ENCODE measurements around the gene CIAO1. TPM values are rescaled to one million over a fixed set of nuclear protein-coding genes. Genes with fewer than 3 reads are reported as not detected.

The CIAO1 gene
- total RNA-seq, 1 donor = 126 TPM

DNA sequence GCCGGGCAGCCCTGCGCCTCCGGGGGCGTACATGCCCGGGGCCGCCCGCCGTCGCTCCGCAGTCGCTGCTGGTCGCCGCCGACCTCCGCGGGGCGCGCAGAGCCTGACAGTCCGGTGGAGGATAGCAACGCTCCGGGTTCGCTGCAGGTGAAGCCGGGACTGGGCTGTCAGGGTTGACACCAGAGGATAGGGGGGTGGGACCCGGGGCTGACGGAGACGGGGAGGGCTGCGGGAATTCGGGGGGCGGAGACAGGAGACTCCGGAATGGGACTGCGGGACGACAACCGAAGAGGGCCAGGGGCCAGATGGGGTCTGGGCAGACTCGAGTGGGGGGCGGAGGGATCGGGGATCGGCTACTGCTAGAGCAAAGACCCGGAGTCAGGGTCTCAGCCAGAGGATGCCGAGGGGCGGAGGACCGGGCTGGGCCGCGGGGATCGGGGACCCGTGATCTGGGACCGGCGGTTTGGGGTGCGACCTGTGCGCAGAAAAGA is 631 bp upstream of the CIAO1 start:
- Histone ChIP-seq H3K4me1 (ENCODE audit: insufficient read depth, low read length) (peaks cover 55% of the 10 kb centered on the region), H3K36me3 (ENCODE audit: insufficient read depth, low read length) (peaks cover 38% of the 10 kb centered on the region), H2AFZ (ENCODE audit: low read length) (peak overlapping the region; percentile 90), H3K4me3 (ENCODE audit: insufficient read depth, low read length) (peak overlapping the region; percentile 98), H3K4me2 (ENCODE audit: insufficient read depth, low read length) (peak overlapping the region; percentile 96), H3K9me3 (ENCODE audit: low read depth, low read length) (no peaks in the 10 kb centered on the region), H3K27ac (ENCODE audit: low read depth, low read length) (peak overlapping the region; percentile 87), H4K20me1 (ENCODE audit: insufficient read depth, low read length) (peaks cover 44% of the 10 kb centered on the region), H3K79me2 (ENCODE audit: insufficient read depth, low read length) (peaks cover 78% of the 10 kb centered on the region), H3K27me3 (ENCODE audit: insufficient read depth, low read length) (no peaks in the 10 kb centered on the region)
- peak; percentile 88 for DNase-seq (ENCODE audit: insufficient read length, low spot score, missing footprints)
- TF ChIP-seq, protein P1, sequence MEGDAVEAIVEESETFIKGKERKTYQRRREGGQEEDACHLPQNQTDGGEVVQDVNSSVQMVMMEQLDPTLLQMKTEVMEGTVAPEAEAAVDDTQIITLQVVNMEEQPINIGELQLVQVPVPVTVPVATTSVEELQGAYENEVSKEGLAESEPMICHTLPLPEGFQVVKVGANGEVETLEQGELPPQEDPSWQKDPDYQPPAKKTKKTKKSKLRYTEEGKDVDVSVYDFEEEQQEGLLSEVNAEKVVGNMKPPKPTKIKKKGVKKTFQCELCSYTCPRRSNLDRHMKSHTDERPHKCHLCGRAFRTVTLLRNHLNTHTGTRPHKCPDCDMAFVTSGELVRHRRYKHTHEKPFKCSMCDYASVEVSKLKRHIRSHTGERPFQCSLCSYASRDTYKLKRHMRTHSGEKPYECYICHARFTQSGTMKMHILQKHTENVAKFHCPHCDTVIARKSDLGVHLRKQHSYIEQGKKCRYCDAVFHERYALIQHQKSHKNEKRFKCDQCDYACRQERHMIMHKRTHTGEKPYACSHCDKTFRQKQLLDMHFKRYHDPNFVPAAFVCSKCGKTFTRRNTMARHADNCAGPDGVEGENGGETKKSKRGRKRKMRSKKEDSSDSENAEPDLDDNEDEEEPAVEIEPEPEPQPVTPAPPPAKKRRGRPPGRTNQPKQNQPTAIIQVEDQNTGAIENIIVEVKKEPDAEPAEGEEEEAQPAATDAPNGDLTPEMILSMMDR (IDR thresholded peaks at IDR 0.05; ENCODE audit: extremely low read depth, low read depth, low read length) = no peak

DNA sequence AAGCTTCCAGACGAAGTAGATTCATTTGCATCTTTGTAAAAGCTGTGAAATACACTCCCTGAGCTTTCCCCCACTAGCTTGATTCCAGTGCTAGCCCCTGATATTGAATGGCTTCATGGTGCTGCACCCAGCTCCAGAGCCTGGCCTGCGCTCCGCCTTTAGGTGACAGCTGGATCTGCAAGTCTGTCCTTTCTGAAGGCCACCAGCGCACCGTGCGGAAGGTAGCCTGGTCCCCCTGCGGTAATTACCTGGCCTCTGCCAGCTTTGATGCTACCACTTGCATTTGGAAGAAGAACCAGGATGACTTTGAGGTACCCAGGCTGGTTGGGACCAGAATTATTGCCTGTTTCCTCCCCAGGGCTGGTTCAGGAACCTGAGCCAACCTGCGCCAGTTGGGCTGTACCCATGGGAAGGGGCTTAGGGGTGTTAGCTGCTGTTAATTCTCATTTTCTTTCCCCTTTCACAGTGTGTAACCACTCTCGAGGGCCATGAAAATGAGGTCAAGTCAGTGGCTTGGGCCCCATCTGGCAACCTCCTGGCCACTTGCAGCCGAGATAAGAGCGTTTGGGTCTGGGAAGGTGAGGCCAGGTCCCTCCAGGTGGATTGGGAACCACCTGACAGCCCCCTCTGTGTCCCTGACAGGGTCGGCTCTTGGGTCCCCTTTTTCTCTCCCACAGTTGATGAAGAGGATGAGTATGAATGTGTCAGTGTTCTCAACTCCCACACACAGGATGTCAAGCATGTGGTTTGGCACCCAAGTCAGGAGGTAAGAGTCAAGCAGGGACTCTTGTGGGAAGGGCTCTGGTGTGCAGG is 1.3 kb downstream of the CIAO1 start:
- H3K4me2 ChIP-seq (ENCODE audit: insufficient read depth, low read length) = peak overlapping the region; percentile 77
- H3K4me3 ChIP-seq (ENCODE audit: insufficient read depth, low read length) = peak overlapping the region; percentile 98
- H3K79me2 ChIP-seq (ENCODE audit: insufficient read depth, low read length) = peaks cover 60% of the 10 kb centered on the region
- peak overlapping the region; percentile 34 for H3K27ac ChIP-seq (ENCODE audit: low read depth, low read length)
- DNase-seq (ENCODE audit: insufficient read length, low spot score, missing footprints) = no peak
- no peaks in the 10 kb centered on the region for H3K9me3 ChIP-seq (ENCODE audit: low read depth, low read length)
- H3K36me3 ChIP-seq (ENCODE audit: insufficient read depth, low read length) = peaks cover 50% of the 10 kb centered on the region
- no peak overlapping the region for H2AFZ ChIP-seq (ENCODE audit: low read length)
- TF ChIP-seq, protein P1 (IDR thresholded peaks at IDR 0.05; ENCODE audit: extremely low read depth, low read depth, low read length) = peak; percentile 55
- H4K20me1 ChIP-seq (ENCODE audit: insufficient read depth, low read length) = peaks cover 32% of the 10 kb centered on the region
- peaks cover 39% of the 10 kb centered on the region for H3K4me1 ChIP-seq (ENCODE audit: insufficient read depth, low read length)
- H3K27me3 ChIP-seq (ENCODE audit: insufficient read depth, low read length) = no peaks in the 10 kb centered on the region

DNA sequence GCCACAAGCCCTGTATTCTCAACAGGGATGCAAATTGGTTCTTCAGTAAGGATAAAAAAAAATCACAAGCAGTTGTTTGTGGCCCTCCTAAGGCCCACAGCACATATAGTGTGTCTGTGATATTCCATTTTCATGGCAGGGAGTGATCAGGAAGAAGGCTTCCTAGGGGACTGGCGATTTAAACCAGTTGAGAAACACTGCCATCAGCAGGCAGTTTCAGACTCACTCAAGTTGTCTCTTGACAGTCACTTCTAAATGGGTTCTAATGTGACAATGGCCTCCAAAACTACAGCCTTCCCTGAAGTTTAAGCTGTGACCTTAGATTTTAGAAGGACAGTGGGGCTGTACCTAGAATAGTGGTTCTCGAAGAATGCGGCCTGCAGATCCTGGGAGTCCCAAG is 6.0 kb downstream of the CIAO1 start:
- Histone ChIP-seq H3K4me2 (ENCODE audit: insufficient read depth, low read length) (no peak overlapping the region), H3K27me3 (ENCODE audit: insufficient read depth, low read length) (no peaks in the 10 kb centered on the region), H3K4me1 (ENCODE audit: insufficient read depth, low read length) (peaks cover 30% of the 10 kb centered on the region), H3K36me3 (ENCODE audit: insufficient read depth, low read length) (peaks cover 71% of the 10 kb centered on the region), H3K27ac (ENCODE audit: low read depth, low read length) (no peak overlapping the region), H3K4me3 (ENCODE audit: insufficient read depth, low read length) (no peak overlapping the region), H2AFZ (ENCODE audit: low read length) (no peak overlapping the region), H4K20me1 (ENCODE audit: insufficient read depth, low read length) (peaks cover 8% of the 10 kb centered on the region), H3K79me2 (ENCODE audit: insufficient read depth, low read length) (peaks cover 16% of the 10 kb centered on the region), H3K9me3 (ENCODE audit: low read depth, low read length) (no peaks in the 10 kb centered on the region)
- no peak for DNase-seq (ENCODE audit: insufficient read length, low spot score, missing footprints)
- TF ChIP-seq, protein P1 (IDR thresholded peaks at IDR 0.05; ENCODE audit: extremely low read depth, low read depth, low read length) = no peak

DNA sequence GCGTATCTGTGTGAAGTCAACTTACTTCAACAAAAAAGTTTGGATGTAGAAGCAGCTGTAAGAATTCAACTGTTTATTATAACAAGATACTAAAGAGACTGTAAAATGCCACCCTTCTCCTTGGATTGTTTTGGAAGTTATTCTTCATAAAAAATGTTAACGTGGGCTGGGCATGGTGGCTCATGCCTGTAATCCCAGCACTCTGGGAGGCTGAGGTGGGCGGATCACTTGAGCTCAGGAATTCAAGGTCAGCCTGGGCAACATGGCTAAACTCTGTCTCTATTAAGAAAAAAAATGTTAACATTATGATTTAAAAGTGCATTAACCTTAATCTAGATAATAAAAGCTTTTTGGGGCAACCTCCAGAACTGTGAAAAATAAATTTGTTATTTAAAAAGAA is 7.7 kb downstream of the CIAO1 start:
- H3K4me1 ChIP-seq (ENCODE audit: insufficient read depth, low read length) = peaks cover 14% of the 10 kb centered on the region
- no peak overlapping the region for H3K4me2 ChIP-seq (ENCODE audit: insufficient read depth, low read length)
- H3K79me2 ChIP-seq (ENCODE audit: insufficient read depth, low read length) = peaks cover 2% of the 10 kb centered on the region
- H2AFZ ChIP-seq (ENCODE audit: low read length) = no peak overlapping the region
- no peaks in the 10 kb centered on the region for H3K9me3 ChIP-seq (ENCODE audit: low read depth, low read length)
- H3K27ac ChIP-seq (ENCODE audit: low read depth, low read length) = no peak overlapping the region
- TF ChIP-seq, protein P1 (IDR thresholded peaks at IDR 0.05; ENCODE audit: extremely low read depth, low read depth, low read length) = no peak
- no peak overlapping the region for H3K4me3 ChIP-seq (ENCODE audit: insufficient read depth, low read length)
- no peaks in the 10 kb centered on the region for H3K27me3 ChIP-seq (ENCODE audit: insufficient read depth, low read length)
- H3K36me3 ChIP-seq (ENCODE audit: insufficient read depth, low read length) = peaks cover 75% of the 10 kb centered on the region
- H4K20me1 ChIP-seq (ENCODE audit: insufficient read depth, low read length) = no peaks in the 10 kb centered on the region
- DNase-seq (ENCODE audit: insufficient read length, low spot score, missing footprints) = no peak

Data from osteoblast (primary cell).